AG08396 (cell line): ENCODE measurements around the gene POMT1.
"Not testable (repeated sequence)": the region's sequence is repeated elsewhere in the genome, so short reads cannot be mapped to it uniquely, and the experiment has no call there.

Experiments
- DNase-seq: peaks from one replicate; pipeline ENCODE4 v3.0.0; 2012; ENCODE audit warnings: low spot score, mixed read lengths

Gene POMT1

GRCh38 chr9:131496844-131497405, 5.8 kb upstream of the POMT1 start:
- no peak for DNase-seq

GRCh38 chr9:131499254-131499767, 3.4 kb upstream of the POMT1 start:
- no peak for DNase-seq

- DNase-seq = no peak
Measured at GRCh38 chr9:131500377-131500776, 2.3 kb upstream of the POMT1 start.

GRCh38 chr9:131500939-131501541, 1.7 kb upstream of the POMT1 start:
- peak; percentile 45 for DNase-seq

- peak; percentile 68 for DNase-seq
Measured at GRCh38 chr9:131503626-131504465, 1.1 kb downstream of the POMT1 start.

DNA sequence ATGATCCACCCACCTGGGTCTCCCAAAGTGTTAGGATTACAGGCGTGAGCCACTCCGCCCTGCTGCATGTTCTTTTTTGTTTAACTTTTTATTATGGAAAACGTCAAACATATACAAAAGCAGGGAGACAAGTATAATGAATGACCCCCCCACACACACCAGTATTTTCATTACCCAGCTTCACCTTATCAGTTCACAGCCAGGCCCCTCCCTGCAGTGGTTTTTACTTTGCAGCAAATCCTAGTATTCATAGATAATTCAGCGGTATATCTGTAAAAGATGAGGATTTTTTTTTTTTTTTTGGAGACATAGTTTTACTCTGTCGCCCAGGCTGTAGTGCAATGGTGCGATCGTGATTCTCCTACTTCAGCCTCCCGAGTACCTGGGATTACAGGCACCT, 2.3 kb downstream of the POMT1 start:
- DNase-seq = no peak

GRCh38 chr9:131511416-131511815, 8.7 kb downstream of the POMT1 start:
- DNase-seq = no peak

- no peak for DNase-seq
Measured at GRCh38 chr9:131511880-131512279, 9.2 kb downstream of the POMT1 start.

GRCh38 chr9:131513177-131513576, 10.5 kb downstream of the POMT1 start:
- no peak for DNase-seq

GRCh38 chr9:131515559-131516031, 12.9 kb downstream of the POMT1 start:
- DNase-seq = not testable (repeated sequence)

- no peak for DNase-seq
Measured at GRCh38 chr9:131516100-131516499, 13.4 kb downstream of the POMT1 start.

GRCh38 chr9:131516930-131517329, 14.2 kb downstream of the POMT1 start:
- DNase-seq = no peak

DNA sequence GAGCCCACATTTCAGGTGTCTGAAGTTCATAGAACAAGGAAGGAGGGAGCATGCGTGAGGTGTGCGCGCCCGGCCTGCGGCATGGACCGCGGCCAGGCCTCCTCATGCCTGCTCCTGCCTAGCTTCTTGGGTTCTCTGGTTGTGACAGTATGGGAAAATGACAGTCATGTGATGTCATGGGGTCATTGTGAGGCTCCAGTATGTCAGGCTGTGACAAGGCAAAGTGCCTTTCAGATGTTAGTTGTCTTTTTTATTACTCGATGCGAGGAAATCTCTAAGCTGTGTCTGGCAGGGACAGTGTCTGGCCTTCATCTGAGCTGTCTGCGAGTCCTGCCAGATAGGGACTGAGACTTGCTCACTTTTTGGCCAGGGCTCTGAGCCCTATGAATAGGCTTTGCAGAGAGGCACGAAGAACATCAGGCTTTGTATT, 15.1 kb downstream of the POMT1 start:
- DNase-seq = no peak

GRCh38 chr9:131518553-131518952, 15.8 kb downstream of the POMT1 start:
- no peak for DNase-seq

DNA sequence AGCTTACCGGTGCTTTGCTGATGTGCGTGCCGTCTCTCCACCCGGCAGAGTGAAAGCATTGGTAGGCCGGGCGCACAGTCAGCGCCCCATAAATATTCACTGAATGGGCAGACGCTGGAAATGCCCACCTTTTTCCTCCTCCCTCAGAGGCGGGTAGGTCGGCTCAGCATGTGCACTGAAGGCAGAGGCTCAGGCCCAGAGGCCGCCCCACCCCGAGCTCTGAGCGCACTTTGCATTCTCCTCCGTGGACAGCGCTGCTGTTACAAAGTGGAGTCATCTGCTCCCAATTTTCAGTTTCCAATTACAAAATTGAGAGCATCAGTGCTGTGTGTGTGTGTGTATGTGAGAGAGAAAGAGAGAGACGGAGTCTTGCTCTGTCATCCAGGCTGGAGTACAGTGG, 17.8 kb downstream of the POMT1 start:
- no peak for DNase-seq

GRCh38 chr9:131521203-131521602, 18.5 kb downstream of the POMT1 start:
- no peak for DNase-seq

DNA sequence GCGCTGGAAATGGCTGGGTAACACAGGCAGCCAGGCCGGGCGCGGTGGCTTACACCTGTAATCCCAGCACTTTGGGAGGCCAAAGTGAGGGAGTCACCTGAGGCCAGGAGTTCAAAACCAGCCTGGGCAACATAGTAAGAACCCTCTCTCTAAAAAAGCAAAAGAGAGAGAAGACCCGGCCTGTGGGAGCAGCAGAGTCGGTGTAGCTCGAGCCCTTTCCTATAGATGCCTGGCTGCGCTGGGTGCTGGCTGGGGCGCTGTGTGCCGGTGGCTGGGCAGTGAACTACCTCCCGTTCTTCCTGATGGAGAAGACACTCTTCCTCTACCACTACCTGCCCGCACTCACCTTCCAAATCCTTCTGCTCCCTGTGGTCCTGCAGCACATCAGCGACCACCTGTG, 19.1 kb downstream of the POMT1 start:
- DNase-seq = no peak

GRCh38 chr9:131522257-131523085, 19.8 kb downstream of the POMT1 start:
- DNase-seq = no peak

GRCh38 chr9:131523086-131523388, 20.3 kb downstream of the POMT1 start:
- DNase-seq = no peak

GRCh38 chr9:131523451-131524435, 21.0 kb downstream of the POMT1 start:
- no peak for DNase-seq
